ENCODE data around the gene GLOD5.
A peak's percentile ranks its signal among the peaks of the same experiment; 100 is the strongest.

The GLOD5 gene

DNA sequence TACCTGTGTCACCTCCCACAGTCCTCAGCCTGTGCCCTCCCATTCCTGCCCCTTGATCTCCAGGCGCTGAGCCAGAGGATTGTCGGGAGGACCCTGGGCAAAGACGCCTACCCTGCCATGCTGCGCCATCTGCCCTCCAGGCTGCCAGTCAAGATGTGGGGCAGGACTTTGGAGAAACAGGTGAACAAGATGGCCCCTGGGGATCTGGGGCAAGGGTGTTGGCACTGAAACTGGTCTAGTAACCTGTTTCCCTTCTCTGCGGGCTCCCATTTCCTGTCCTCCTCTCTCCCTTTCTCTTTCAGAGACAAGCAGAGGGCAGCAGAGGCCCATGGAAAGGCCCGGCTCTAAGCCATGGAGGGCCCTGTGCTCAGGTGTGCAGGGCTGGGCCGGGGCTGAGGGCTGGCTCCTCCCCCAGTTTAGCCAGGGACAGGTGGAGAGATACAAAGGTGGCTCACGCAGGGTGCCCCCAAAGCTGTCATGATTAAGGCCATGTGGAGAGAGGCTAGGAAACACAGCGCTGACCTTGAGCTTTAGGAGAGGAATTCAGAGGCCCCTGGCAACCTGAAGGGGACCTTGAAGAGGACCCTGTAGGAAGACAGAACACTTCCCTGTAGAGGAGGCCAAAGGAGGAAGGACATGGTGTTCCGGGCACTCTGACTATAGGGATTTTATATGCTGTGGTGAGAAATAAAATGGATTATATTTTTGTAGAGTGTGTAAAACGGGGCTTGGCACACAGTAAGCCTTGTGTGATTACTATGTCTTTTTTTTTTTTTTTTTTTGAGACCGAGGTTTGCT is at the start of gene GLOD5:
TSS of gene GLOD5 (plus strand) at position 74 of the 798 bp plus-strand sequence. CDS start at position 118, 44 bp downstream.
- DNase-seq = no peak

- DNase-seq = no peak
Measured at GRCh38 chrX:48711929-48712505, 49.5 kb upstream of the GLOD5 start.

DNA sequence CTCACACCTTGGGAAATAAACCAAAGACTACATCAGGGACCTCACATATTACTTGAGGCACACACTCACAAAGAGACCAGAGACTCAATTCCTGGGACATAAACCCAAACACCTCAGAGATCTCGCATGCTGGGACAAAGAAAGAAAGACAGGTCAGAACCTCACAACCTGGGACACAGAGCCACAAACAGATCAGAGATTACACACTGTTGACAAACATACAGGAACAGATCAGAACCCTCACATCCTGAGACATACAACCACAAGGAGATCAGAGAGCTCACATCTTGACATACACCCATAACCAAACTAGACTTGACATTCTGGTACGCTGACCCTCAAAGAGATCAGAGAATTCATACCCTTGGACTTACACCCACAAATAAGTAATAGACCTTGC is 47.7 kb upstream of the GLOD5 start:
- DNase-seq = no peak

GRCh38 chrX:48714573-48714972 is 47.0 kb upstream of the GLOD5 start:
- DNase-seq = no peak

DNA sequence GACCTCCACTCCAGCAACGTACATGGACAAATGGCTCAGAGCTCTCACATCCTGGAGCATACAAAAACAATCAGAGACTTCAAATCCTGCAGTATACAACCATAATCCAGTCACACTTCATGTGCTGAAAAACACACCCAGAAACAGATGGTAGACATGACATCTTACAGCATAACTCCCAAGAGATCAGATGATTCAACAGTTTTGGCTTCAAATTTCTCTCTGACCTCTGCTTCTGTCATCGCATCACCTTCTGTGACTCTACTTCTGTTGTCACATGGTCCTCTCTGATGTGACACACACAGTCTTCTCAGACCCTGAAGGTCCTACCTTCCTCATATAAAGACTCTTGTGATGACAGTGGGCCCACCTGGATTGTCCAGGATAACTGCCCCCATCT is 46.5 kb upstream of the GLOD5 start:
- peak; percentile 25 for DNase-seq

- no peak for DNase-seq
Measured at GRCh38 chrX:48715876-48716502, 45.6 kb upstream of the GLOD5 start.

DNA sequence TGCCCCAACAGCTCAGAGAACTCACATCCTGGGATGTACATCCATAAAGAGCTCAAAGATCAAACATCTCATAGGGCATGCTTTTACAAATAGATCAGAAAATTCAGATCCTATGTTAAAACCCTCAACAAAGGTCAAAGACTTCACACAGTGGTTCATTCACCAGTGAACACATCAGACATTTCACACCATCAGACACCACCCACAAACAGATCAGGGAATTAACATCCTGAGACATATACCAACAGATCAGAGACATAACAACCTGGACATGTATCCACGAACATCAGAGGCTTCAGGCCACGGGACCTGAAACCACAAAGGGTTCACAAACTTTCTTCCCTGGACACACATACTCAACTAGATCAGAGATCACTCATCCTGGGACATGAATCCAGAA is 41.6 kb upstream of the GLOD5 start:
- DNase-seq = no peak

- DNase-seq = no peak
Measured at GRCh38 chrX:48720577-48721250, 40.8 kb upstream of the GLOD5 start.

GRCh38 chrX:48721916-48722315 is 39.6 kb upstream of the GLOD5 start:
- no peak for DNase-seq

DNA sequence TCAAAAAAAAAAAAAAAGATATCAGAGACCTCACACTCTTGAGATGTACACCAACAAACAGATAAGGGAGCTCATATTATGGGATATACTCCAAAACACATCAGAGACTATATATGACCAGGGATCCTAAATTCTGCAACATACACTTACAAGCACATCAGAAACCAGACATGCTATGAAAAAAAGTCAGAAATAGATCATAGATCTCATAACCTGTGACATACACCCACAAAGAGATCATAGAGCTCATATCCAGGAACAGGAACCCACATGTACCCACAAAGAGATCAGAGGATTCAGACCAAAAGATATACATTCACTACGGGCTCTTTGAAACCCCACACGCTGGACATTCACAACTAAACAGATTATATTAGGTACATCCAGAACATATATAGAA is 35.0 kb upstream of the GLOD5 start:
- no peak for DNase-seq

DNA sequence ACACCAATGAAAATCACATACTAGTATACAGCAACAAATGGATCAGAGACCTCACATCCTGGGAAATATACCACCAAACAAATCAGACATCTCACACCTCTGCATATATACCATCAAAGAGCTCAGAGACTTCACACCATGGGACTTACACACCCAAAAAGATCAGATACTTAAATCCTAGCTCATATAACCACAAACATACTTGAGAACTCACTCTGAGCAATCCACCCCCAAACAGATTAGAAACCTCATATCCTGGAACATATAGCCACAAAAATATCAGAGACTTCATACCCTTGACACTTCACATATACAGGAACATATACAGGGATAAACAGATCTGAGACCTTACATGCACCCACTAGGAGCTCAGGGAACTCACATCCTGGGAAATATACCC is 32.9 kb upstream of the GLOD5 start:
- DNase-seq = no peak

GRCh38 chrX:48736303-48736702 is 25.2 kb upstream of the GLOD5 start:
- DNase-seq = no peak

- DNase-seq = no peak
Measured at GRCh38 chrX:48736878-48737212, 24.7 kb upstream of the GLOD5 start.

DNA sequence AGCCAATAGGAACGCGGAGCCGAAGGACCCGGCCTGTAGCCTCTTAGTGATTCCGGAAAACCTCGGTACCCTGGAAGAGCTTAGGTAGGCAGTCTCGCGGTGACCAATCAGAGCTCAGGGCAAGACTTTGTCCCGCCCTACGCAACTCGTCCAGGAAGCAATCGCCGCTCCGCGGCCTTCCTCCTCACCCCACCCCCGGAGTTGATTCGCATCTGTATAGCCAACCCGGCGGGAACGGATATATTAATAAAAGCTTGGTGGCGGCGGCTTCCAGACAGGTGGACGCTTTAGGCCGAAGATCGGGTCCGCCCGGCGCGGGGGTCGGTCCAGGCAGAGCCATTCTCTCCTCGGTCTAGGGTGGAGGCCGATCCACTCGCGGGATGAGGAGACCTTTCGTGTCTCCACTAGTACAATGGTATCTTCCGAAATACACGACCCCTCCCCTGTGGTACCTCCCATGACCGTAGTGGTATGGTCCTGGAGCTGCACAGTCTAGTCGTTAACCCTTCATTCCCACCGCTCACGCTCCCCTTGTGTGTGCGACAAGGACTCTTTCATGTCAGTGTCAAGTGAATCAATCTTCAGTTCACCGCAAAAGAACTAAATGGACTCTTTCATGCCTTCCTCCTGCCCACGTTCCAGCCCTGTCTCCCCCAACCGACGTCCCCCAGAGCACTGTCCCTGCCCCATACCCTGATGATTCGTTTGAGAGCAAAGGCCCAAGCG is 24.2 kb upstream of the GLOD5 start:
- peak; percentile 97 for DNase-seq

DNA sequence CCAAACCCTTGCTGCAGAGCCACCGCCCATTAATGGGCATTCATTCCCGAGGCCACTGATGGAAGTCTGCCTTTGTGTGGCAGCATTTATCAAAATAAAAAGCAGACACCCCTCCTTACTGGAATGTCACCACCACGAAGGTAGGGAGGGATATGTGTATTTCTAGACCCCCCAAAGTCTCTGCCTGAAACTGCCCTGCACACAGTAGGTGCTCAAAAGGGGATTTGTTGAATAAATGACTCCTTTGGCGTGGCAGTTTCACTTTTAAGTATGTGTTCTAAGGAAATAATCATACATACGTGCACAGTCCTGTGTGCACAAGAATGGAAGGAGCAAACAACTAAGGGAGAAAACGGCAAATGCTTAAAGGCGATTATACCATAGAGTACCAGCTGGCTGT is 23.6 kb upstream of the GLOD5 start:
- DNase-seq = no peak

- DNase-seq = no peak
Measured at GRCh38 chrX:48741834-48742233, 19.7 kb upstream of the GLOD5 start.

- DNase-seq = no peak
Measured at GRCh38 chrX:48745222-48745621, 16.3 kb upstream of the GLOD5 start.

GRCh38 chrX:48747415-48748016 is 14.0 kb upstream of the GLOD5 start:
- no peak for DNase-seq

- no peak for DNase-seq
Measured at GRCh38 chrX:48749182-48749581, 12.4 kb upstream of the GLOD5 start.

DNA sequence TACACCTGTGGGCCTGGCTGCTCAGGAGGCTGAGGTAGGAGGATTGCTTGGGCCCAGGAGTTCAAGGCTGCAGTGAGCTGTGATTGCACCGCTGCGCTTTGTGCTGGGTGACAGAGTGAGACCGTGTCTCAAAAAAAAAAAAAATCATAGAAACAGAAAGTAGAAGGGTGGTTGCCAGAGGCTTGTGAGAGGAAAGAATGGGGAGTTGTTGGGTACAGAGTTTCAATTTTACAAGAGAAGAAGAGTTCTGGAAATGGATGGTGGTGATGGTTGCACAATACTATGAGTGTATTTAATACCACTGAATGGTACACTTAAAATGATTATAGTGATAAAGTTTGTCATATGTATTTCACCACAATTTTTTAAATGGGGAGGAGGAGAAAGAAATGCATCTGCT is 10.2 kb upstream of the GLOD5 start:
- no peak for DNase-seq

- DNase-seq = no peak
Measured at GRCh38 chrX:48752498-48752897, 9.0 kb upstream of the GLOD5 start.

GRCh38 chrX:48753708-48754228 is 7.8 kb upstream of the GLOD5 start:
- DNase-seq = no peak

DNA sequence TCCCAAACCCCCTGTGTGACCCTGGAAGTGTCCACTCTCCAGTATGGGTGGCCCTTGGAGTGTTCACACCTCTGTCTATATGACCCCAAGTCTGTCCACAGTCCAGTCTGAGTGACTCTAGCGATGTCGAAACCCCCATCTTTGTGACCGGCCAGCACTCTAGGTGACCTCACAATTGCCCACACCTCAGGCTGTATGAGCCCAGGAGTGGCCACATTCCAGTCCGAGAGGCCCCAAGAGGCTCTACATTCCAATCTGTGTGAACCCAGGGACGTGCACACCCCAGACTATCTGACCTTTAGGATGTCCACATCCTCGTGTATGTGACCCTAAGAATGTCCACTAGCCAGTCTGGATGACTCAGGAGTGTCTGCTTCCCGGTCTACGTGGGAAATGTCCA is 7.3 kb upstream of the GLOD5 start:
- no peak for DNase-seq
